ENCODE measurements around the gene HRG.
"Not testable (repeated sequence)": the region's sequence is repeated elsewhere in the genome, so short reads cannot be mapped to it uniquely, and the experiment has no call there.

Gene HRG

GRCh38 chr3:186628756-186629155 lies 37.1 kb upstream of the HRG start:
- no peak for TF ChIP-seq CTCF (IDR thresholded peaks at IDR 0.05; ENCODE audit: low read depth, low read length, missing control alignments)
- H3K4me3 ChIP-seq (replicated peaks; ENCODE audit: low read depth, low read length) = no peak overlapping the region
- DNase-seq (ENCODE audit: extremely low read depth, low read depth) = no peak

- DNase-seq (ENCODE audit: extremely low read depth, low read depth) = no peak
- no peak for TF ChIP-seq CTCF (IDR thresholded peaks at IDR 0.05; ENCODE audit: low read depth, low read length, missing control alignments)
- H3K4me3 ChIP-seq (replicated peaks; ENCODE audit: low read depth, low read length) = no peak overlapping the region
These were observed 34.7 kb upstream of the HRG start for GRCh38 chr3:186630950-186631641.

- TF ChIP-seq CTCF (IDR thresholded peaks at IDR 0.05; ENCODE audit: low read depth, low read length, missing control alignments) = no peak
- no peak for DNase-seq (ENCODE audit: extremely low read depth, low read depth)
- no peak overlapping the region for H3K4me3 ChIP-seq (replicated peaks; ENCODE audit: low read depth, low read length)
These were observed 32.3 kb upstream of the HRG start for GRCh38 chr3:186633481-186633880.

- not testable (repeated sequence) for H3K4me3 ChIP-seq (replicated peaks; ENCODE audit: low read depth, low read length); DNase-seq (ENCODE audit: extremely low read depth, low read depth)
These were observed 31.6 kb upstream of the HRG start for GRCh38 chr3:186634207-186634606.

- DNase-seq (ENCODE audit: extremely low read depth, low read depth) = no peak
- TF ChIP-seq CTCF (IDR thresholded peaks at IDR 0.05; ENCODE audit: low read depth, low read length, missing control alignments) = no peak
- no peak overlapping the region for H3K4me3 ChIP-seq (replicated peaks; ENCODE audit: low read depth, low read length)
These were observed 30.3 kb upstream of the HRG start for GRCh38 chr3:186635532-186635931.

GRCh38 chr3:186636536-186636935 lies 29.3 kb upstream of the HRG start:
- DNase-seq (ENCODE audit: extremely low read depth, low read depth) = no peak
- no peak overlapping the region for H3K4me3 ChIP-seq (replicated peaks; ENCODE audit: low read depth, low read length)
- TF ChIP-seq CTCF (IDR thresholded peaks at IDR 0.05; ENCODE audit: low read depth, low read length, missing control alignments) = no peak

- H3K4me3 ChIP-seq (replicated peaks; ENCODE audit: low read depth, low read length) = no peak overlapping the region
- DNase-seq (ENCODE audit: extremely low read depth, low read depth) = no peak
- no peak for TF ChIP-seq CTCF (IDR thresholded peaks at IDR 0.05; ENCODE audit: low read depth, low read length, missing control alignments)
These were observed 28.1 kb upstream of the HRG start for GRCh38 chr3:186637686-186638085.
